ENCODE data around the gene TM2D3.

Gene TM2D3

DNA sequence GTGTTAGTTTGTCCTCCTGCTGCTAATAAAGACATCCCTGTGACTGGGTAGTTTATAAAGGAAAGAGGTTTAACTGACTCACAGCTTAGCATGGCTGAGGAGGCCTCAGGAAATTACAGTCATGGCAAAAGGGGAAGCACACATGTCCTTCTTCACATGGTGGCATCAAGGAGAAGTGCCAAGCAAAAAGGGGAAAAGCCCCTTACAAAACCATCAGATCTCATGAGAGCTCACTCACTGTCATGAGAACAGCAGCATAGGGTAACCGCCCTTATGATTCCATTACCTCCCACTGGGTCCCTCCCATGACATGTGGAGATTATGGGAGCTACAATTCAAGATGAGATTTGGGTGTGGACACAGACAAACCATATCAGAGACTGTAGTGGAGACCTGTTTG is 27.0 kb downstream of the TM2D3 start:
- Histone ChIP-seq H3K79me2 (ENCODE audit: insufficient read depth, low read length) (no peaks in the 10 kb centered on the region), H2AFZ (ENCODE audit: low read depth, low read length) (no peak overlapping the region), H3K4me3 (ENCODE audit: low read depth in 1 of 2, low read length in 2 of 2) (no peak overlapping the region), H3K4me2 (ENCODE audit: insufficient read depth, low read length) (no peak overlapping the region), H4K20me1 (ENCODE audit: insufficient read depth, low read length) (no peaks in the 10 kb centered on the region), H3K9me3 (ENCODE audit: insufficient read depth, low read length, severe bottlenecking) (no peaks in the 10 kb centered on the region), H3K27ac (ENCODE audit: low read length) (no peak overlapping the region), H3K9ac (ENCODE audit: low read depth, low read length) (no peak overlapping the region), H3K27me3 (ENCODE audit: insufficient read depth, low read length, poor library complexity) (no peaks in the 10 kb centered on the region), H3K4me1 (ENCODE audit: insufficient read depth, low read length) (no peaks in the 10 kb centered on the region), H3K36me3 (ENCODE audit: insufficient read depth, low read length) (peaks cover 8% of the 10 kb centered on the region; the same call in 1 of the 2 replicates)
- DNase-seq = no peak
- TF ChIP-seq EZH2 (IDR thresholded peaks at IDR 0.05; ENCODE audit: borderline replicate concordance, low read depth, low read length, severe bottlenecking) = no peak
- TF ChIP-seq, protein P1, sequence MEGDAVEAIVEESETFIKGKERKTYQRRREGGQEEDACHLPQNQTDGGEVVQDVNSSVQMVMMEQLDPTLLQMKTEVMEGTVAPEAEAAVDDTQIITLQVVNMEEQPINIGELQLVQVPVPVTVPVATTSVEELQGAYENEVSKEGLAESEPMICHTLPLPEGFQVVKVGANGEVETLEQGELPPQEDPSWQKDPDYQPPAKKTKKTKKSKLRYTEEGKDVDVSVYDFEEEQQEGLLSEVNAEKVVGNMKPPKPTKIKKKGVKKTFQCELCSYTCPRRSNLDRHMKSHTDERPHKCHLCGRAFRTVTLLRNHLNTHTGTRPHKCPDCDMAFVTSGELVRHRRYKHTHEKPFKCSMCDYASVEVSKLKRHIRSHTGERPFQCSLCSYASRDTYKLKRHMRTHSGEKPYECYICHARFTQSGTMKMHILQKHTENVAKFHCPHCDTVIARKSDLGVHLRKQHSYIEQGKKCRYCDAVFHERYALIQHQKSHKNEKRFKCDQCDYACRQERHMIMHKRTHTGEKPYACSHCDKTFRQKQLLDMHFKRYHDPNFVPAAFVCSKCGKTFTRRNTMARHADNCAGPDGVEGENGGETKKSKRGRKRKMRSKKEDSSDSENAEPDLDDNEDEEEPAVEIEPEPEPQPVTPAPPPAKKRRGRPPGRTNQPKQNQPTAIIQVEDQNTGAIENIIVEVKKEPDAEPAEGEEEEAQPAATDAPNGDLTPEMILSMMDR (IDR thresholded peaks at IDR 0.05; ENCODE audit: borderline replicate concordance, extremely low read depth, low read length, poor library complexity, severe bottlenecking) = no peak
- ATAC-seq (ENCODE audit: insufficient read depth, low read depth) = no peak

DNA sequence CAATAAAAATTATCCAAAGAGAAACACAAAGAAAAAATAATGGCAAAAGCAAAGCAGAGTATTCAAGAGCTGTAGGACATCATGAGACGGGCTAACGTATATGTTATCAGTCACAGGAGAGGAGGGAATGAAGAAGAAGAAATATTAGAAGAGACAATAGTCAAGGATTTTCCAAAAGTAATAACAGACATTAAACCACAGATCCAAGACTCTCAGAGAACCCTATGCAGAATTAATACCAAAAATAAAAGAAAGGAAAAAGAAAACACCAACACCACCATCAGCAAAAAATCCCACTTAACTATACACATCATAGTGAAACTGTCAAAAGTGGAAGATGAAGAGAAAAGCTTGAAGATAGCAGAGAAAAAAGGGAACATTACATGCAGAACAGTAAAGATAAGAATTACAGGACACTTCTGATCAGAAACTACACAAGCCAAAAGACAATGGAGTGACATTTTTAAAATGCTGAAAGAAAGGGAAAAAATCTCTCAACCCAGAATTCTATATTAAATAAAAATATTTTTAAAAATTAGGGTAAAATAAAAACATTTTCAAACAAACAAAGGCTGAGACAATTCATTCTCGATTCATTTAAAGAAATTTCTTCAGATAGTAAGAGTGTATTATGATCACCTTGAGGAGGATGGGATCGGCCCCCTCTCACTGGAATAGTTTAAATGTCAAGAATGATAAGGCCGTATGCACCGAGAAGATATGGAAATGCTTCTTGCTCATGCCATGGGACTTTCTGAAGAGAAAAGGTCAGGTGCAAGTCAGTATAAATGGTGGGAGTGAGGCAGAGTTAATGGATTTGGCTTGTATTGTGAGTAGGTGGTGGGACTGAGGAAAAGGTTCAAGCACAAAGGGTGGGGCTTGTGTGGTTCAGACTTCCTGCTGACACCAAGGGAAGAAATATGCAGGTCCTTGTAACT is 28.5 kb downstream of the TM2D3 start:
- DNase-seq = no peak

DNA sequence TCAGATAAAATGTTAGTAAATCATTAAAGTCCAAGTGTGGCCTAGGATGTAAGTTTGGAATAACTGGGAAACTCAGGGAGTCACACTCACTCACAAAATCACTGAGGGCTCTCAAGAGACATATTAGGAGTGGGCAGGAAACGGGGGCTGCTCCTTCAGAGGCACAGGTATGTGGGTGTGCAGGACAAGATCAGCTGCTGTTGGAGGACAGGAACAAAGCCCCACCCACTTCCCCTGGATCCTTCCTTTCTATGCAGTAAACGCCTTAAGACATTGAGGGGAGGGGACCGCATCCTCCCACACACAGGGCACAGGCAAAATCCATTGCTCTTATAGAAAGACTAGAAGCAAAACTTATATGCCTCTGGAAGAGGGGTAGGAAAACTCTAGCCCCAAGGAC is 30.2 kb downstream of the TM2D3 start:
- no peaks in the 10 kb centered on the region for H3K79me2 ChIP-seq (ENCODE audit: insufficient read depth, low read length)
- H3K27ac ChIP-seq (ENCODE audit: low read length) = no peak overlapping the region
- TF ChIP-seq, protein P1 (IDR thresholded peaks at IDR 0.05; ENCODE audit: borderline replicate concordance, extremely low read depth, low read length, poor library complexity, severe bottlenecking) = no peak
- TF ChIP-seq EZH2 (IDR thresholded peaks at IDR 0.05; ENCODE audit: borderline replicate concordance, low read depth, low read length, severe bottlenecking) = no peak
- peaks cover 8% of the 10 kb centered on the region; the same call in 1 of the 2 replicates for H3K36me3 ChIP-seq (ENCODE audit: insufficient read depth, low read length)
- no peak overlapping the region for H3K4me3 ChIP-seq (ENCODE audit: low read depth in 1 of 2, low read length in 2 of 2)
- ATAC-seq (ENCODE audit: insufficient read depth, low read depth) (no peak), DNase-seq (no peak)
- H2AFZ ChIP-seq (ENCODE audit: low read depth, low read length) = no peak overlapping the region
- no peaks in the 10 kb centered on the region for H3K4me1 ChIP-seq (ENCODE audit: insufficient read depth, low read length)
- no peaks in the 10 kb centered on the region for H3K9me3 ChIP-seq (ENCODE audit: insufficient read depth, low read length, severe bottlenecking)
- no peaks in the 10 kb centered on the region for H4K20me1 ChIP-seq (ENCODE audit: insufficient read depth, low read length)
- H3K4me2 ChIP-seq (ENCODE audit: insufficient read depth, low read length) = no peak overlapping the region
- no peak overlapping the region for H3K9ac ChIP-seq (ENCODE audit: low read depth, low read length)
- no peaks in the 10 kb centered on the region for H3K27me3 ChIP-seq (ENCODE audit: insufficient read depth, low read length, poor library complexity)

More for the DNA sequence above, 28.5 kb downstream of the TM2D3 start:
- ATAC-seq (ENCODE audit: insufficient read depth, low read depth) = no peak
- no peaks in the 10 kb centered on the region for H3K9me3 ChIP-seq (ENCODE audit: insufficient read depth, low read length, severe bottlenecking)
- H3K79me2 ChIP-seq (ENCODE audit: insufficient read depth, low read length) = no peaks in the 10 kb centered on the region
- H3K27ac ChIP-seq (ENCODE audit: low read length) = no peak overlapping the region
- H3K4me2 ChIP-seq (ENCODE audit: insufficient read depth, low read length) = no peak overlapping the region
- no peaks in the 10 kb centered on the region for H4K20me1 ChIP-seq (ENCODE audit: insufficient read depth, low read length)
- H3K9ac ChIP-seq (ENCODE audit: low read depth, low read length) = no peak overlapping the region
- H2AFZ ChIP-seq (ENCODE audit: low read depth, low read length) = no peak overlapping the region
- H3K27me3 ChIP-seq (ENCODE audit: insufficient read depth, low read length, poor library complexity) = no peaks in the 10 kb centered on the region
- H3K4me1 ChIP-seq (ENCODE audit: insufficient read depth, low read length) = no peaks in the 10 kb centered on the region
- peaks cover 8% of the 10 kb centered on the region; the same call in 1 of the 2 replicates for H3K36me3 ChIP-seq (ENCODE audit: insufficient read depth, low read length)
- H3K4me3 ChIP-seq (ENCODE audit: low read depth in 1 of 2, low read length in 2 of 2) = no peak overlapping the region
- TF ChIP-seq, protein P1 (IDR thresholded peaks at IDR 0.05; ENCODE audit: borderline replicate concordance, extremely low read depth, low read length, poor library complexity, severe bottlenecking) = no peak
- TF ChIP-seq EZH2 (IDR thresholded peaks at IDR 0.05; ENCODE audit: borderline replicate concordance, low read depth, low read length, severe bottlenecking) = no peak

Measured in DND-41 (cell line).